DOHH2 (cell line): ENCODE data around the gene SORBS2.

ENCODE experiments used
- H3F3A ChIP-seq: fragments of 200-600 bp; sonication (generic), shearing (Covaris generic); 2 replicates; pipeline ENCODE4 v1.6.0; 2016; ENCODE audit warnings: antibody characterized with exemption, mild to moderate bottlenecking; ENCODE audit not compliant: control insufficient read depth, insufficient read depth
- H3K27ac ChIP-seq: fragments of 200-600 bp; sonication (generic); 2 replicates; pipeline ENCODE4 v1.5.1; 2014; ENCODE audit warnings: low read depth, mild to moderate bottlenecking, low read length, moderate library complexity
- H3K27me3 ChIP-seq: fragments of 200-600 bp; sonication (generic); 2 replicates; pipeline ENCODE4 v1.6.1; 2014; ENCODE audit warnings: mild to moderate bottlenecking, low read length, mixed read lengths; ENCODE audit not compliant: control insufficient read depth
- H3K36me3 ChIP-seq: fragments of 200-600 bp; sonication (generic); 2 replicates; pipeline ENCODE4 v1.6.1; 2014; ENCODE audit warnings: mild to moderate bottlenecking, low read length, moderate library complexity, mixed read lengths; ENCODE audit not compliant: control insufficient read depth
- H3K4me1 ChIP-seq: fragments of 200-600 bp; sonication (generic); 2 replicates; pipeline ENCODE4 v1.6.1; 2014; ENCODE audit warnings: mild to moderate bottlenecking, low read length, mixed read lengths; ENCODE audit not compliant: control insufficient read depth
- H3K4me2 ChIP-seq: fragments of 200-600 bp; sonication (generic); 2 replicates; pipeline ENCODE4 v1.6.0; 2014; ENCODE audit warnings: mild to moderate bottlenecking, low read length, moderate library complexity
- H3K4me3 ChIP-seq: fragments of 200-600 bp; sonication (generic); 2 replicates; pipeline ENCODE4 v1.5.1; 2014; ENCODE audit warnings: mild to moderate bottlenecking, low read length, mixed read lengths
- H3K79me2 ChIP-seq: fragments of 200-600 bp; sonication (generic); 2 replicates; pipeline ENCODE4 v1.6.1; 2014; ENCODE audit warnings: mild to moderate bottlenecking, low read length, mixed read lengths; ENCODE audit not compliant: control insufficient read depth
- H3K9me2 ChIP-seq: fragments of 200-600 bp; sonication (generic); replicated peaks from 2 replicates; pipeline ENCODE4 v1.6.1; 2014; ENCODE audit warnings: mild to moderate bottlenecking, low read length, mixed read lengths; ENCODE audit not compliant: control insufficient read depth
- H3K9me3 ChIP-seq: fragments of 200-600 bp; sonication (generic); 2 replicates; pipeline ENCODE4 v1.6.1; 2014; ENCODE audit warnings: antibody characterized with exemption, low read length, mixed read lengths; ENCODE audit not compliant: control insufficient read depth, insufficient read depth
- H4K20me1 ChIP-seq: fragments of 200-600 bp; sonication (generic); 2 replicates; pipeline ENCODE4 v1.6.0; 2014; ENCODE audit warnings: low read depth, mild to moderate bottlenecking, antibody characterized with exemption, low read length, moderate library complexity; ENCODE audit not compliant: control insufficient read depth, insufficient read depth
- EZH2phosphoT487 ChIP-seq: fragments of 200-600 bp; sonication (generic); IDR thresholded peaks from 2 replicates; pipeline ENCODE4 v1.6.1; 2017; ENCODE audit warnings: borderline replicate concordance, mild to moderate bottlenecking, antibody characterized with exemption, low read length, moderate library complexity, mixed read lengths
- TF ChIP-seq, protein P1 (sequence below): fragments of 200-600 bp; sonication (generic); IDR thresholded peaks from one replicate; pipeline ENCODE4 v1.5.1; 2014; ENCODE audit warnings: antibody characterized with exemption, mild to moderate bottlenecking, low read depth, low read length; ENCODE audit not compliant: poor library complexity, severe bottlenecking

Gene SORBS2

DNA sequence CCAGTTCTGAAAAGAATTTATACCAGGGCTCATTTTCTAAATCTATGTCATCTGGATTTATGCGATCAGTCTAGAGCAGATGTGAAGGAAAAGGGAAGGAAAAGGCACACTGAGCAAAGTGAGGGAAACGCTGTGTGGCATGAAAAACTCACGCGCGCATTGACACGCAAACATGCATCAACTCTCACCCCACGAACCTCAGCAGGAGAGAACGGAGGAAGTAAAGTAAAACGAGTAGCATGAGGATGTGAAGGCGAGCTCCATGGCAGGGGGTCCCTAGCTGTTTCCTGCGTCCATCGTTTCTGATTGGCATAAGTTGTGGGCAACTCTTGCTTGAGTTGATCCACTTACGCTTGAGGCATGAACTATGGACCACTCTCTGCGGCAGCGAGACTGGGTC is 173.9 kb downstream of the SORBS2 start:
- H3K9me2 ChIP-seq, result no peaks in the 10 kb centered on the region
- no peak overlapping the region for H3K4me3 ChIP-seq
- H3K79me2 ChIP-seq, result no peaks in the 10 kb centered on the region
- H3K4me1 ChIP-seq, result no peaks in the 10 kb centered on the region
- no peaks in the 10 kb centered on the region for H3K36me3 ChIP-seq
- H3K27me3 ChIP-seq, result peaks cover 5% of the 10 kb centered on the region; the same call in 1 of the 2 replicates
- H4K20me1 ChIP-seq, result no peaks in the 10 kb centered on the region
- H3F3A ChIP-seq, result no peaks in the 10 kb centered on the region
- H3K9me3 ChIP-seq, result peaks cover 1% of the 10 kb centered on the region; the same call in 1 of the 2 replicates
- TF ChIP-seq EZH2phosphoT487, result no peak
- TF ChIP-seq, protein P1, sequence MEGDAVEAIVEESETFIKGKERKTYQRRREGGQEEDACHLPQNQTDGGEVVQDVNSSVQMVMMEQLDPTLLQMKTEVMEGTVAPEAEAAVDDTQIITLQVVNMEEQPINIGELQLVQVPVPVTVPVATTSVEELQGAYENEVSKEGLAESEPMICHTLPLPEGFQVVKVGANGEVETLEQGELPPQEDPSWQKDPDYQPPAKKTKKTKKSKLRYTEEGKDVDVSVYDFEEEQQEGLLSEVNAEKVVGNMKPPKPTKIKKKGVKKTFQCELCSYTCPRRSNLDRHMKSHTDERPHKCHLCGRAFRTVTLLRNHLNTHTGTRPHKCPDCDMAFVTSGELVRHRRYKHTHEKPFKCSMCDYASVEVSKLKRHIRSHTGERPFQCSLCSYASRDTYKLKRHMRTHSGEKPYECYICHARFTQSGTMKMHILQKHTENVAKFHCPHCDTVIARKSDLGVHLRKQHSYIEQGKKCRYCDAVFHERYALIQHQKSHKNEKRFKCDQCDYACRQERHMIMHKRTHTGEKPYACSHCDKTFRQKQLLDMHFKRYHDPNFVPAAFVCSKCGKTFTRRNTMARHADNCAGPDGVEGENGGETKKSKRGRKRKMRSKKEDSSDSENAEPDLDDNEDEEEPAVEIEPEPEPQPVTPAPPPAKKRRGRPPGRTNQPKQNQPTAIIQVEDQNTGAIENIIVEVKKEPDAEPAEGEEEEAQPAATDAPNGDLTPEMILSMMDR, result no peak
- no peak overlapping the region for H3K27ac ChIP-seq
- no peak overlapping the region for H3K4me2 ChIP-seq

DNA sequence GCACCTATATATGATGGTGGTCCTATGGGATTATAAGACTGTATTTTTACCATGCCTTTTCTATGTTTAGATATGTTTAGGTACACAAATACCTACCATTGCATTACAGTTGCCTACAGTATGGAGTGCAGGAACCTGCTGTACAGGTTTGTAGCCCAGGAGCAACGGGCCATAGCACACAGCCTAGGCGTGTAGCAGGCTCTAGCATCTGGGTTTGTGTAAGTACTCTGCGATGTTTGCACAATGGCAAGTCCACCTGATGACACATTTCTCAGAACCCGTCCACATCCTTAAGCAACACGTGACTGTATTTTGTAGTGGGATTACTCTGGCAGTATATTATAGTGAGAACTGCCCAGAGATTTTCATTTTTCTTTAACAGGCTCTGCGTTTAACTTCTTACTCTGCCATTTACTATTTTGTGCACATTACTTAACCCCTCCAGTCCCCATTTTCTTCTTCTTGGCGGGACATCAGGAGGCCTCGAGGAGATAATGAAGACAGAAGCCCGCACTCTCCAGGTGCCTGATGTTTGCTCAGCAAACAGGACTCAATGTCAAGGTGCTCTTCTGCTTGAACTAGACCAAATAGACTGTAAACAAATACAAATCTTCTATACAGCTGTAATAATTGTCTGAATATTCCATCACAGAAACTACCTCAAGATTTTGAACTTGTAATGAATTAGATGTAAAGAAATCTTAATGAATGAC is 174.7 kb downstream of the SORBS2 start:
- no peak overlapping the region for H3K4me2 ChIP-seq
- no peaks in the 10 kb centered on the region for H3K9me2 ChIP-seq

DNA sequence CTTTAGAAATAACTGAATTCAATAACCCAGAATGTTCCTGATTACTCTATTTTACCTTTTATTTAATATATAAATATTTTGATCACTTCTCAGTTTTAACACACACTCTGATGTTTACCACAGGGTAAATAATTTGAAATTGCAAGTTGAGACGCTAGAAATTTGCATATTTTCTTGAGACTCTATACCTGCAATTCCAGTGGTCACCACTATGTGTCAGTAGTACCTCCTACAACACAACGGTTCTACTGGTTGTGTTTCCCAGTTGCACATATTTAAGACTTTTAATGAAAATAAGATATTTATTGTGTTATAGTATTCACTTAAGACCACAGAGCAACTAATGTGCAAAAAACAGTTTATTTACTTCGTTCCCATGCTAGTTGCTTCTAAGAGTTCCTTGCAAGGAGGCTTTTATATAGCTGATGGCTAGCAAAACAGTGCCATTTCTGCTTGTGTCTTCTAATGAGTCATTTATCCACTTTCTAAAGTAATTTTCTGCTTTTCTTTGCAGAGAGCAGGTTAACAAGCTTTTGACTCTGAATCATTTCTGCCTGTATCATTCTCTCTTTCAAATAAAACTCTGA is 177.8 kb downstream of the SORBS2 start:
- Histone ChIP-seq H3K79me2 (no peaks in the 10 kb centered on the region), H3K36me3 (no peaks in the 10 kb centered on the region), H3K9me2 (no peaks in the 10 kb centered on the region), H3F3A (no peaks in the 10 kb centered on the region), H3K4me2 (no peak overlapping the region), H3K4me1 (no peaks in the 10 kb centered on the region), H3K27ac (no peak overlapping the region), H3K27me3 (0 out of 2 replicates have a peak, but pooled peaks cover 2% of the 10 kb centered on the region), H3K9me3 (peaks cover 3% of the 10 kb centered on the region; the same call in 1 of the 2 replicates), H4K20me1 (no peaks in the 10 kb centered on the region), H3K4me3 (no peak overlapping the region)
- TF ChIP-seq, protein P1, result peak; percentile 66
- TF ChIP-seq EZH2phosphoT487, result no peak

More for the DNA sequence above, 174.7 kb downstream of the SORBS2 start:
- H3K79me2 ChIP-seq, result no peaks in the 10 kb centered on the region
- TF ChIP-seq, protein P1, result no peak
- no peak for TF ChIP-seq EZH2phosphoT487
- no peaks in the 10 kb centered on the region for H3K36me3 ChIP-seq
- H4K20me1 ChIP-seq, result no peaks in the 10 kb centered on the region
- H3K27ac ChIP-seq, result no peak overlapping the region
- no peak overlapping the region for H3K4me3 ChIP-seq
- peaks cover 3% of the 10 kb centered on the region; the same call in 1 of the 2 replicates for H3K9me3 ChIP-seq
- H3F3A ChIP-seq, result no peaks in the 10 kb centered on the region
- peaks cover 2% of the 10 kb centered on the region; the same call in 1 of the 2 replicates for H3K27me3 ChIP-seq
- no peaks in the 10 kb centered on the region for H3K4me1 ChIP-seq
